Activated T-cell treated with anti-CD3 and anti-CD28 coated beads, Interleukin-2, amount 50 U/mL, for 4 hours (primary cell): ENCODE measurements around the gene HESX1. TPM values are rescaled to one million over a fixed set of nuclear protein-coding genes. Genes with fewer than 3 reads are reported as not detected.

Source experiments
- ATAC-seq, 2 donors: fragments of 200-7000 bp; cut with Tn5 transposase; one replicate each; pipeline ENCODE4 v1.10.0; 2021
- DNase-seq: peaks from one replicate; pipeline ENCODE4 v3.0.0-alpha.2; 2020
- H3K27me3 Mint-ChIP-seq: one replicate; pipeline ENCODE4 v1.8.0; 2021; ENCODE audit warnings: low read depth, mixed read lengths
- H3K36me3 Mint-ChIP-seq: one replicate; pipeline ENCODE4 v1.8.0; 2022; ENCODE audit warnings: mixed read lengths; ENCODE audit not compliant: insufficient read depth
- H3K4me1 Mint-ChIP-seq: one replicate; pipeline ENCODE4 v1.8.0; 2021; ENCODE audit warnings: low read depth, mixed read lengths
- H3K4me3 Mint-ChIP-seq: one replicate; pipeline ENCODE4 v1.8.0; 2021; ENCODE audit warnings: mild to moderate bottlenecking, moderate library complexity, mixed read lengths
- H3K9me3 Mint-ChIP-seq: one replicate; pipeline ENCODE4 v1.8.0; 2021; ENCODE audit warnings: mixed read lengths
- total RNA-seq, 3 donors: library from RNA; stranded (reverse); gene quantifications; one replicate each; pipeline ENCODE4 v1.2.1, GENCODE V29; 2021

The HESX1 gene
- total RNA-seq, 3 donors from 2014 or later, result not detected

DNA sequence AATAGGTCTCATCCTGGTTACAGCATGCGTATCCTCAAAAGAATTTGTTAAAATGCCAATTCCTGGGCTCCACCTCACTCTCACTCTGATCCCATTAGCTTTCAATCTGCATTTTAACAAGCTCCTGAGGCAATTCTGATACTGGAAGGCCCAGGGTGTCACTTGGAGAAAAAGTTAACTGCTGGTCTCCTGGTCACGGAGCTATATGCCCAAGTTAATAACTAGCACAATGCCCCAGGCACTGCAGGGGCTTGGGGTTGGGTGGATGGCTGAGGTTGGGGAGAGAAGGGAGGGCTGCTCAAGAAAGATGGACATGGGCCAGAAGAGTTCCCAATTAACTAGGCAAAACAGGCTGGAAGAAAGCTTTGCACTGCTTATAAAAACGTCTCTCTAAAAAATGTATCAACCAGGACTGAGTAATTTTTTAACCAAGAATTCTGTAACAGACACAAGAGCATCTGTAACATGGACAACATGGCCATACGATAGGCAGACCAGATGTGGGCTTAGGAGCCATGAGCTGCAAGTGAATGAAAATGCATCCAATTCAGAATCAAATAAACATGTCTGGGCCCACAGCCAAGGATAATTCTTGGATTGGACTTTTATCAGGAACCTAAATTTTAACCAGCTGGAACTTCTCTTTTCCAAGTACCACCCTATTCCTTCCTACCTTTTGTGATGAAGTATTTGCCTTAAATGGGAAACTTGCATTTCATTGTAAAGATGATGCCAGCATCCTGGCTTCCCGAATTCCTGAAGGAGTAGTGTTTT, 38.8 kb downstream of the HESX1 start:
- DNase-seq, result no peak
- Mint-ChIP-seq H3K36me3 (no peaks in the 10 kb centered on the region), H3K9me3 (no peaks in the 10 kb centered on the region), H3K4me3 (no peak overlapping the region), H3K4me1 (peaks cover 21% of the 10 kb centered on the region), H3K27me3 (peaks cover 36% of the 10 kb centered on the region)
- ATAC-seq, result no peak

DNA sequence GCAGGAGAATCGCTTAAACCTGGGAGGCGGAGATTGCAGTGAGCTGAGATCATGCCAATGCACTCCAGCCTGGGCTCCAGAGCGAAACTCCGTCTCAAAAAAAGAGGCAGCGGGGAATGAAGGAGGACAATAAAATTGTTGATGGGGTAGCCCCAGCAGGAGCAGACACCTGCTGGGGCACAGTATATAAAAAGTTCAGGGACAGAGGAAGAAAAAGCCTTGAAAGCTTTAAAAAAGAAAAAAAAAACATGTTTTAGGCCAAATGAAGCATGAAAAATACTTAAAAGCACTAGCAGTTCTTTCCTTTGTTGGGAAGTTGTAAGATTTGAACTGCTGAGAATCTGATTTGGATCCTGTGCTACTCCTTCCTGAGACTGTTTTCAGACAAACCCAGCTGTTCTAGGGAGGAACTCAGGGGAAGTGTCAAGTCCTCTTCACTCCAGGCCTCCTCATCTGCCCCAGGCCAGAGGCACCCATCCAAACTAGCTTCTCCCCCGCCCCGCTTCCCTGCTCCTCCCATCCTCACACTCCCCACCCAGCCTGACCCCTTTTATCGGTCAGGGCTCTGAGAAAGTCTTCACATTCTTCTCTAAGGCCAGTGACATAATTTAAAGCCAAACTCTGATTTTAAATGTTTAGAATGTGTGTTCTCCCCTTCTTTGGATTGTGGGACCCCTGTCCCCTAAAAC, 39.6 kb downstream of the HESX1 start:
- ATAC-seq, result no peak
- DNase-seq, result no peak
- H3K27me3 Mint-ChIP-seq, result peaks cover 36% of the 10 kb centered on the region
- H3K36me3 Mint-ChIP-seq, result no peaks in the 10 kb centered on the region
- no peak overlapping the region for H3K4me3 Mint-ChIP-seq
- H3K9me3 Mint-ChIP-seq, result no peaks in the 10 kb centered on the region
- peaks cover 18% of the 10 kb centered on the region for H3K4me1 Mint-ChIP-seq

DNA sequence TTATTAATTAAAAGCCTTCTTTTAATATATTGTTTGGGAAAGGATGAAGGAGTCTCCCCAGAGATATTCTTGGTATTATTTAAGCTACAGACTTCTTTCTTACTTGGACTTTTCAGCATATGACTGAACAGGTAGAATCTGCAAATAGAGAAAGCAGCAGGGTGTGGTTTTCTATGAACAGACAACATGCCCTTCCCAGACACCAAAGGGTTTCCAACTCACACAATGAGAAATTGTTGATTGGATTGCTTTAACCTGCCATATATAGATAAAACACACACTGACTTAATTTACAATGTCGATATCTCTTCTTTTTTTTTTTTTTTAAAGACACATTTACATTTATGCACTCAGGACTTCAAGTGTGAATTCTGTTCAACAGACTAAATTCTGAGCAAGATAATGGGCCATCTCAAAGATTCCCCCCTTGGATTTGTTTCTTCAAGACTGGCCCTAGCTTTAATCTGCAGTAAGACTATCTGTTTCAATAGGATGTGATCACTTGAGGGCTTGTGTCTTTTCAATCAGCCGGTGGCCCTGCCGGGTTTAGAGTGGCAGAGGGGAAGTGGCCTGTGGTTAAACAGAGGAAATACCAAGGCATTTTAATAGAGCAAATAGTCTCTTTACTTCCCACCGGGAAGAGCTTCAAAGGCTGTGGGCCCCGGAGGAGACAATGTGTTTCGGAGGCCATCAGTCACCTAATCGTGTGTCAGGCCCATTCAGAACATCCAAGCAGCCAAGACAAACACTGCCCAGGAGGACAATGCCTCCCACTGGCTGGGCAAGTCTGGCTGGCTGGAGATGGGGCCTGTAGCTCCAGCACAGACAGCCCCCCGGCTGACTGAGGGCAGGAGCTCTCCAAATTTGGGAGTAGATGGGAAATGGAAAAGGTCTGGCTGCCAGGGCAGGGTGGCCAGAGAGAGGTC, 40.7 kb downstream of the HESX1 start:
- DNase-seq (no peak), ATAC-seq (no peak)
- no peaks in the 10 kb centered on the region for H3K9me3 Mint-ChIP-seq
- H3K27me3 Mint-ChIP-seq, result peaks cover 32% of the 10 kb centered on the region
- no peaks in the 10 kb centered on the region for H3K36me3 Mint-ChIP-seq
- no peak overlapping the region for H3K4me3 Mint-ChIP-seq
- H3K4me1 Mint-ChIP-seq, result peaks cover 14% of the 10 kb centered on the region

DNA sequence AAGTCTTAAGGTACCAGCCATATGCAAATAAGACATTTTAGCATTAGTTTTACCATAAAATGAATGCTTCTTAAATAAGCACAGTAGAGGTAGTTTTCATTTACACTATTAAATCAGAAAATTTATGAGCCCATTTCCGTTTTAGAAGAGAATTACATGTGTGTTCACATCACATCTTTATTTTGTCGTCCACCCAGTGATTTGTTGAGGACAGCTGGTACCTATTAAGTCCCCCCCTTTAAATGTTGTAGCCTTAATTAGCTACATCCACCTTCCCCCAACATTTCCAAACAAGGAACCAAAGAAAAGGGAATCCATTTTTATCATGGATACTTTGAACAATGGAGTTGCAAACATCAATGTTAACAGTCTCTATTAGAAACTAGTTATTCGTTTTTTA, 41.5 kb downstream of the HESX1 start:
- Mint-ChIP-seq H3K4me1 (peaks cover 11% of the 10 kb centered on the region), H3K4me3 (no peak overlapping the region), H3K9me3 (no peaks in the 10 kb centered on the region), H3K27me3 (peaks cover 28% of the 10 kb centered on the region), H3K36me3 (no peaks in the 10 kb centered on the region)
- ATAC-seq (no peak), DNase-seq (no peak)

DNA sequence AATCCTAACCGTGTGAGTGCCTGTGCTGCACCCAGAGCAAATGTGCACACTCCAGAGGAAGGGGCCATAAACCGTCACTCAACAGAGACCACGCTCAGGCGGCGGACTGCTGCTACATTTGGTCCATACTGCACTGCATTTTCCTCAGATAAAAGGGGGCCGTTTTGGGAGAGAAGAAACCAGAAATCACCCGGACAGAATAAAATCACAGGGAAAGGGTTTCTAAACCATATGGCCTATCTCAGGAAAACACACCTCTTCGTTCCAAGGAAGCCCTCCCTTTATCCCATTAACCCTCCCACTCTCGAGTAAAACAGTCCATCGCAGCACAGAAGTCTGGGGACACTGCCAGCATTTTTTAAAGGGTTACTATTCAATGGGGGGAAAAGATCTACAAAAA, 42.2 kb downstream of the HESX1 start:
- DNase-seq, result no peak
- Mint-ChIP-seq H3K9me3 (no peaks in the 10 kb centered on the region), H3K4me1 (peaks cover 11% of the 10 kb centered on the region), H3K27me3 (peaks cover 22% of the 10 kb centered on the region), H3K4me3 (no peak overlapping the region), H3K36me3 (no peaks in the 10 kb centered on the region)
- no peak for ATAC-seq

DNA sequence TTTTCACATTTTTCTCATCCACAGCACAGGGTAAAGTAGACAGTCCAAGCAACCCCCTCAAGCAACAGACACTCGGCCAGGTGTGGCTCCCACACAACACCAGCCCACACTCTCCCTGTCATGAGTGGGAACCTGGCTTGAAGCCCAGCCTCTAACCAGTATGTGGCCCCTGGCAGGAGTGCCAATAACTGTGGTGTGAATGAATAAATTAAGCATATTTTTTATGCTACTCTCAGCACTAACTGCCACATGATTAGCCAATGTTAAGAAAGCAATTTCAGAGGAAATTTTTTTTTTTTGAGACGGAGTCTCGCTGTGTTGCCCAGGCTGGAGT, 44.5 kb downstream of the HESX1 start:
- ATAC-seq (no peak), DNase-seq (no peak)
- Mint-ChIP-seq H3K27me3 (peaks cover 20% of the 10 kb centered on the region), H3K36me3 (no peaks in the 10 kb centered on the region), H3K4me1 (peaks cover 9% of the 10 kb centered on the region), H3K4me3 (no peak overlapping the region), H3K9me3 (no peaks in the 10 kb centered on the region)

DNA sequence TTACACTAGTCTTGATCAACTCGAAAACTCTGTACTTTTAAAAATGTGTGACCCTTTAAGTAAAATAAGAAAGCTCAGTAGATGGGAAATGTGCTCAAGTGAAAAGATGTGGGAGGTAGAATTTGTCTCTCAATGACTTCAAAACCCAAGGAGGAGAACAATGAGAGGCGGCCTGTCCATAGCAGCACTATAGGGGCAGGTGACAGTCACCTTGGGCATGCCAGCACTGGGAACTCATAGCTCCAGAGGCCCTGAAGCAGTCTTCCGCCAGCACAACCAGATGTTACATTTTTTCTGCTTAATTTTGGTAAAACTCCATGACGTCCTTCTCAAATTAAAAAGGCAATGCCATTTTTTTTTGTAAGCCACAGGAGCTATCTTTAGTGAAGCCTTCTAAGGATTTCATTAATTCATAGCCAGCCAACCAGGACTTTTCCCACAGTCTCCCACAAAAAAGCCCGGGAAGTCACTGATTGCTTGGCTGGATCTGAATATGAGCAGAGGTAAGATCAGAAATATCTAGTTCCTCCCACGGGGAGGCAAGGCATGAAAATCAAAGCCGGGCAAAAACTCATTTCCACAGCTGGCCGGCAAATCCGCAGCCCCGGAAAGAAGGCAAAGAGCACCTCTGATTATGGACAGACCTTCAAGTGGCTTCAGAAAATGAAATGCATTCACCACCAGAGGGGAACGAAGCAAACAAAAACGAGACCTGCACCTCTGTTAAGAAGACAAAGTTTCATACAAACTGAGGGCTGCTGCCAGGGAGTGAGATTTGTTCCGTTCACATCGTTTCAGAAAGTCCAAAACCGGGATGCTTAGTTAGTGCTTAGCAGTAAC, 45.1 kb downstream of the HESX1 start:
- DNase-seq (no peak), ATAC-seq (no peak)
- peaks cover 9% of the 10 kb centered on the region for H3K4me1 Mint-ChIP-seq
- peaks cover 17% of the 10 kb centered on the region for H3K27me3 Mint-ChIP-seq
- no peaks in the 10 kb centered on the region for H3K9me3 Mint-ChIP-seq
- H3K36me3 Mint-ChIP-seq, result no peaks in the 10 kb centered on the region
- H3K4me3 Mint-ChIP-seq, result no peak overlapping the region

DNA sequence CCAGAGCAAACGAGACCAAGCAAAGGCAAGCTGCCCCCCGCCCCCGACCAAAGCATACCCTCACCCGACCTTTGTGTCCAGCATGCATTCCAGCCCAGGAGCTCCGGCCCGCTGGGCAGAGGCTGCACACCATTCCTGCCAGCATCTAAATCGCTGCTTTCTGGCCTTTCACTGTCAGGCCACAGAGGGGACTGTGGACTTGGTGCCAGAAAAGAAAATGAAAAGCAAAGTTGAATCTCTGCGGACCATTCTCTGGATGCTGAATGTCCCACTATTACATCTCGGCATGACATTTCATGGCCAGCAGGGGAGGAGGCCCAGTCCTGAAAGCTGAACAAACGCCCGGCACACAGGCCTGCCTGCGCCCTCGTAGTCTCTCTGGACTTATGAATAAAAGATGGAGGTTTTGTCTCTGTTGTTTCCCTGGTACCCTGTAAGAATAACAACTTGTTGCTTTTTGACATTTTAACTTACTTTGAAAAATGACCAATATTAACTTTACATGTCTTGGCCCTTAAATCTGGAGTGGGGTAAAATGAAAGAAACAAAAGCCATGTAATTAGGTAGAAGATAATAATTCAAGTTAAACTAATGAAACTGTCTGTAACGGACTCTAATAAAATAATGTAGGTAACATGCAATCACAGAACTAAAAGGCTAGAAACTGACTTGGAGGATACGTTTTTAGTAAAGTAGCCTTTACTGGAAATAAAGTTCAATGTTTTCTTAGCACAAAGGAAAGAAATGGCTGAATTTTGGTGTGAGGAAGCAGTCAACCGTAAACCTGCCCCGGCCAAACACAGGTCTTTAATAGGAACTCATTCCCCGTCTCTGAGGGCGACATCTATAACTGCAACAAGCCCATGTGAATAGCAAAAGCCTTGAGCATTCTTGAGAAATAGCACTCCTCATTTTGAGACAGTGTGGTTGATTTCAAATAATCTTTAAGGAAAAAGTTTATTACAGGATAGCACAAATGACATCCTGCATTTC, 47.3 kb downstream of the HESX1 start:
- no peak for DNase-seq
- Mint-ChIP-seq H3K36me3 (no peaks in the 10 kb centered on the region), H3K9me3 (no peaks in the 10 kb centered on the region), H3K4me3 (no peak overlapping the region), H3K4me1 (no peaks in the 10 kb centered on the region), H3K27me3 (peaks cover 25% of the 10 kb centered on the region)
- ATAC-seq, result no peak

DNA sequence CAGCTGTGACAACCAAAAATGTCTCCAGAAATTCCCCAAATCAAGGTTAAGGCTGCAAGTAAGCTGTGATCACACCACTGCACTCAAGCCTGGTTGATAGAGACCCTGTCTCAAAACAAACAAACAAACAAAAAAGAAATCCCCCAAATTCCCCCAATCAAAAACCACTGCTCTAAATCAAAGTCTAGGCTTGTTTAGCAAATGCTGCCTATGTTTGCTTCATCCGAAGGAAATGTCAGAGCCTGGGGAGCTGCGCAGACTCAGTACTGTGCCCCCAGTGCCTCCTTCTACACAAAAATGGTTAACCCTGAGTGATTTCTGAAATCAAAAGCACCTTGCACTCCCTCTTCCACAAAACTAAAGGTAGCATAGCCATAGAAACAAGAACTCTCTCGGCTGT, 48.0 kb downstream of the HESX1 start:
- no peak for ATAC-seq
- Mint-ChIP-seq H3K9me3 (no peaks in the 10 kb centered on the region), H3K4me3 (no peak overlapping the region), H3K4me1 (no peaks in the 10 kb centered on the region), H3K36me3 (no peaks in the 10 kb centered on the region), H3K27me3 (peaks cover 26% of the 10 kb centered on the region)
- no peak for DNase-seq

DNA sequence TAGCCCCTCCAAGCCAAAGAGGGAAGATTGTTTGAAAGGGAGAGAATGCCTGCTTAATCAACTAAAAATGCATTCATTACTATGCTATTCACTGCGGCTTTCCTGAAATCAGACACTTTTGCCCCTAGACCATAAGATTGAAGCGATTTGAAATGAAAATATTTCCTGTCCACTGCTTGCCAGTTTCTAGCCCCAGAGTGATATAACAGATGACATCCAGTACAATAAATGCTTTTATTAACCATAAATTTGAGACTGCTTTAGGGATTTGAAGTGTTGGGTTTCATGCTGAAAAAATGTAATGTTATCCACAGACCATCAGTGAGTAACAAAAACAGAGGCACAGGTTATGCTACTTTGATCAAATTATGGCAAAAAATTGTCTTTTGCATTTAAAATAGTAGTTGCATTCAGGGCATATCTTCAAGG, 48.7 kb downstream of the HESX1 start:
- H3K4me1 Mint-ChIP-seq, result no peaks in the 10 kb centered on the region
- no peaks in the 10 kb centered on the region for H3K9me3 Mint-ChIP-seq
- no peaks in the 10 kb centered on the region for H3K36me3 Mint-ChIP-seq
- H3K4me3 Mint-ChIP-seq, result no peak overlapping the region
- ATAC-seq, result no peak
- H3K27me3 Mint-ChIP-seq, result peaks cover 26% of the 10 kb centered on the region
- DNase-seq, result no peak

DNA sequence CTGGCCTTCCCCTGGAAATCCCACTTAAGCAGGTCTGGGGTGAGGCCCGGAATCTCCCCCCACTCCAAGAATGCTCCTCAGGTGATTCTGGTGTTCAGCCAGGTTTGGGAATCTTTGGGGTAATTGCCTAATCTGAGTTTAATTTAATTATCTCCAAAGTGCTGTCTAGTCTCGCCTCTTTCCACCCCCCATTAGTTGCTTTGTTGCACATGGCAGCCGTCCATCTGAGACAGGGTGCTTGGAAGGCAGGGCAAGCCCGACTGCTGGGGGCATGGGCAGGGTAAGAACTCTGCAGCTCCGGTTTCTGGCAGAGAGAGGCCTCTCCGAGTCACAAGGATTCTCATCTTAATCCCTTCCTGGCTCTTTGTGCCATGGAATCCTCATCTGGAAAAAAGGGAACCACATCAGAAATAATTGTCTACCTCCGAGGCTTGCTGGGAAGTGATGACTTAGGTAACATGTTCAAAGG, 49.6 kb downstream of the HESX1 start:
- H3K27me3 Mint-ChIP-seq, result peaks cover 23% of the 10 kb centered on the region
- no peak overlapping the region for H3K4me3 Mint-ChIP-seq
- DNase-seq (no peak), ATAC-seq (no peak)
- H3K4me1 Mint-ChIP-seq, result no peaks in the 10 kb centered on the region
- H3K36me3 Mint-ChIP-seq, result no peaks in the 10 kb centered on the region
- H3K9me3 Mint-ChIP-seq, result no peaks in the 10 kb centered on the region
